ENCODE data around the gene KSR2.
"Not testable (repeated sequence)": the region's sequence is repeated elsewhere in the genome, so short reads cannot be mapped to it uniquely, and the experiment has no call there.

Gene KSR2

GRCh38 chr12:117967512-117967911 is 1.3 kb downstream of the KSR2 start:
- DNase-seq (ENCODE audit: low read depth): no peak

GRCh38 chr12:117967043-117967442 is 1.7 kb downstream of the KSR2 start:
- no peak for DNase-seq (ENCODE audit: low read depth)

GRCh38 chr12:117966511-117966910 is 2.3 kb downstream of the KSR2 start:
- DNase-seq (ENCODE audit: low read depth): no peak

GRCh38 chr12:117963836-117964235 is 5.0 kb downstream of the KSR2 start:
- no peak for DNase-seq (ENCODE audit: low read depth)

GRCh38 chr12:117936722-117937484 is 31.9 kb downstream of the KSR2 start:
- no peak for DNase-seq (ENCODE audit: low read depth)

- DNase-seq (ENCODE audit: low read depth): no peak
Measured at GRCh38 chr12:117933545-117933944, 35.2 kb downstream of the KSR2 start.

GRCh38 chr12:117926391-117926899 is 42.3 kb downstream of the KSR2 start:
- DNase-seq (ENCODE audit: low read depth): no peak

GRCh38 chr12:117921929-117922777 is 46.6 kb downstream of the KSR2 start:
- DNase-seq (ENCODE audit: low read depth): no peak

- DNase-seq (ENCODE audit: low read depth): no peak
Measured at GRCh38 chr12:117919479-117919878, 49.3 kb downstream of the KSR2 start.

- no peak for DNase-seq (ENCODE audit: low read depth)
Measured at GRCh38 chr12:117914686-117915085, 54.1 kb downstream of the KSR2 start.

- no peak for DNase-seq (ENCODE audit: low read depth)
Measured at GRCh38 chr12:117912756-117913155, 56.0 kb downstream of the KSR2 start.

GRCh38 chr12:117908411-117908810 is 60.4 kb downstream of the KSR2 start:
- DNase-seq (ENCODE audit: low read depth): no peak

- no peak for DNase-seq (ENCODE audit: low read depth)
Measured at GRCh38 chr12:117907108-117907689, 61.6 kb downstream of the KSR2 start.

GRCh38 chr12:117904051-117904450 is 64.7 kb downstream of the KSR2 start:
- DNase-seq (ENCODE audit: low read depth): no peak

- DNase-seq (ENCODE audit: low read depth): no peak
Measured at GRCh38 chr12:117903110-117903840, 65.5 kb downstream of the KSR2 start.

GRCh38 chr12:117901631-117902030 is 67.2 kb downstream of the KSR2 start:
- no peak for DNase-seq (ENCODE audit: low read depth)

- DNase-seq (ENCODE audit: low read depth): no peak
Measured at GRCh38 chr12:117900561-117900960, 68.2 kb downstream of the KSR2 start.

- DNase-seq (ENCODE audit: low read depth): no peak
Measured at GRCh38 chr12:117897372-117898161, 71.2 kb downstream of the KSR2 start.

- no peak for DNase-seq (ENCODE audit: low read depth)
Measured at GRCh38 chr12:117896009-117896408, 72.8 kb downstream of the KSR2 start.

GRCh38 chr12:117892441-117892840 is 76.3 kb downstream of the KSR2 start:
- DNase-seq (ENCODE audit: low read depth): no peak

GRCh38 chr12:117891265-117891664 is 77.5 kb downstream of the KSR2 start:
- not testable (repeated sequence) for DNase-seq (ENCODE audit: low read depth)
